Measurements from ENCODE around the gene RUSC1. TPM values are rescaled to one million over a fixed set of nuclear protein-coding genes. Genes with fewer than 3 reads are reported as not detected.
"Not testable (repeated sequence)": the region's sequence is repeated elsewhere in the genome, so short reads cannot be mapped to it uniquely, and the experiment has no call there.

RUSC1 gene
- total RNA-seq, 3 donors from 2014 or later, result 14.1 to 22.4 (median 14.4) TPM

- Histone ChIP-seq H3K4me3 (peak overlapping the region; percentile 73 to 82 (median 79)), H3K27ac (peak overlapping the region; percentile 90 to 97), H3K27me3 (no peaks in the 10 kb centered on the region), H3K4me1 (peaks cover 5 to 9% of the 10 kb centered on the region in 2 donors), H3K9me3 (no peaks in the 10 kb centered on the region), H3K36me3 (no peaks in the 10 kb centered on the region)
- DNase-seq (ENCODE audit: low spot score in 2 of 2), result no peak
- intact Hi-C loops (cut with DNase I; ENCODE audit: low total_unique reads), result no loop called here
- TF ChIP-seq POLR2A (IDR thresholded peaks at IDR 0.05) (no peak), CTCF (IDR thresholded peaks at IDR 0.05) (no peak), POLR2AphosphoS5 (IDR thresholded peaks at IDR 0.05) (no peak)
Observed at GRCh38 chr1:155325603-155325893, 4.9 kb downstream of the RUSC1 start.

GRCh38 chr1:155326020-155326526 lies 5.4 kb downstream of the RUSC1 start:
- H3K4me3 ChIP-seq, result no peak overlapping the region
- H3K4me1 ChIP-seq, result peaks cover 5 to 9% of the 10 kb centered on the region in 2 donors
- no peaks in the 10 kb centered on the region for H3K27me3 ChIP-seq
- H3K27ac ChIP-seq, result no peak overlapping the region
- DNase-seq (ENCODE audit: low spot score in 2 of 2), result no peak
- TF ChIP-seq POLR2AphosphoS5 (IDR thresholded peaks at IDR 0.05), result no peak
- no peak for TF ChIP-seq POLR2A (IDR thresholded peaks at IDR 0.05)
- no peak for TF ChIP-seq CTCF (IDR thresholded peaks at IDR 0.05)
- no peaks in the 10 kb centered on the region for H3K9me3 ChIP-seq
- H3K36me3 ChIP-seq, result no peaks in the 10 kb centered on the region
- intact Hi-C loops (cut with DNase I; ENCODE audit: low total_unique reads), result no loop called here

- TF ChIP-seq POLR2AphosphoS5 (IDR thresholded peaks at IDR 0.05) (no peak), CTCF (IDR thresholded peaks at IDR 0.05) (no peak), POLR2A (IDR thresholded peaks at IDR 0.05) (no peak)
Observed at GRCh38 chr1:155326631-155327037, 5.9 kb downstream of the RUSC1 start.

GRCh38 chr1:155327981-155328380 lies 7.3 kb downstream of the RUSC1 start:
- Histone ChIP-seq H3K36me3 (no peaks in the 10 kb centered on the region), H3K27ac (no peak overlapping the region), H3K4me3 (no peak overlapping the region), H3K9me3 (no peaks in the 10 kb centered on the region), H3K4me1 (peaks cover 0 to 3% of the 10 kb centered on the region in 2 donors), H3K27me3 (no peaks in the 10 kb centered on the region)
- DNase-seq (ENCODE audit: low spot score in 2 of 2), result no peak
- TF ChIP-seq CTCF (IDR thresholded peaks at IDR 0.05), result no peak
- no peak for TF ChIP-seq POLR2AphosphoS5 (IDR thresholded peaks at IDR 0.05)
- no peak for TF ChIP-seq POLR2A (IDR thresholded peaks at IDR 0.05)
- intact Hi-C loops (cut with DNase I; ENCODE audit: low total_unique reads), result no loop called here

More at GRCh38 chr1:155326631-155327037, 5.9 kb downstream of the RUSC1 start:
- no peak overlapping the region for H3K27ac ChIP-seq
- H3K27me3 ChIP-seq, result no peaks in the 10 kb centered on the region
- H3K36me3 ChIP-seq, result no peaks in the 10 kb centered on the region
- intact Hi-C loops (cut with DNase I; ENCODE audit: low total_unique reads), result no loop called here
- no peaks in the 10 kb centered on the region for H3K9me3 ChIP-seq
- peaks cover 5 to 9% of the 10 kb centered on the region in 2 donors for H3K4me1 ChIP-seq
- DNase-seq (ENCODE audit: low spot score in 2 of 2), result no peak
- H3K4me3 ChIP-seq, result no peak overlapping the region

- H3K4me1 ChIP-seq; DNase-seq (ENCODE audit: low spot score in 2 of 2); H3K27ac ChIP-seq; intact Hi-C loops (cut with DNase I; ENCODE audit: low total_unique reads); H3K27me3 ChIP-seq; H3K9me3 ChIP-seq; H3K36me3 ChIP-seq; H3K4me3 ChIP-seq: not testable (repeated sequence)
Observed at GRCh38 chr1:155328856-155329255, 8.2 kb downstream of the RUSC1 start.

Data from breast epithelium (tissue), 4 donors.